ENCODE data around the gene TMEM97.
"Not testable (repeated sequence)": the region's sequence is repeated elsewhere in the genome, so short reads cannot be mapped to it uniquely, and the experiment has no call there.

TMEM97 gene

GRCh38 chr17:28338769-28339212, 19.8 kb downstream of the TMEM97 start:
- not testable (repeated sequence) for DNase-seq

DNA sequence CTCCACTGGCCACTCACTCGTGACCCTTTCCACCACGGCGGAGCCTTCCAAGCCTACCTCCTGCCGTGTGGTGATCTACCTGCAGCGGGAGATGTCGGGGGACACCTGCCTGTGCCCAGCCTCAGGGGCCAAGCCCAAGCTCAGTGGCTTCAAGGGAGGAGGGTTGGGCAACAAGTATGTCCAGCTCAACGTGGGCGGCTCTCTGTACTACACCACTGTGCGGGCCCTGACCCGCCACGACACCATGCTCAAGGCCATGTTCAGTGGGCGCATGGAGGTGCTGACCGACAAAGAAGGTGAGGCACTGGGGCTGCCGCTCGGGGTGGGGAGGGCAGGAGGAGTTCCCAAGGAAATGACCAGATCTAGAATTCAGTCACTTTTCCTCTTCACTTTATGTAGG, 20.4 kb downstream of the TMEM97 start:
- DNase-seq: no peak

GRCh38 chr17:28340374-28340773, 21.4 kb downstream of the TMEM97 start:
- DNase-seq: no peak

DNA sequence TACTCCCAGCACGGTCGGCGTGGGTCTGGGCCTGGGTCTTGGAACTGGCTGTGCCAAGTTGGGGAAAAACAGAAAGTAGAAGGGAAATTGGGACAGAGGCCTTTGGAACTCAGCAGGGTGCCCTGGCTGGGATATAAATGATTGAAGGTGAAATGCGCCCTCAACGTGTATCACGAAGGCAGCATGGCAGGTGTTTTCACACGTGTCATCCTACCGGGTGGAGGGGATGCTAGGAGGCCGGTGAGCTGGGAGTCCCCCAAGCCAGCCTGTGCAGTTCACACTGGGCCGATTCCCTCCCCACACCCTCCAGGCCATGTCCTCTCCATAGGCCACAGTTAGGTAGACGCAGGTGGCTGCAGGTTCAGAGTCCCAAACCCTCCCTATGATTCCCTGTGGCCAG, 22.5 kb downstream of the TMEM97 start:
- no peak for DNase-seq

DNA sequence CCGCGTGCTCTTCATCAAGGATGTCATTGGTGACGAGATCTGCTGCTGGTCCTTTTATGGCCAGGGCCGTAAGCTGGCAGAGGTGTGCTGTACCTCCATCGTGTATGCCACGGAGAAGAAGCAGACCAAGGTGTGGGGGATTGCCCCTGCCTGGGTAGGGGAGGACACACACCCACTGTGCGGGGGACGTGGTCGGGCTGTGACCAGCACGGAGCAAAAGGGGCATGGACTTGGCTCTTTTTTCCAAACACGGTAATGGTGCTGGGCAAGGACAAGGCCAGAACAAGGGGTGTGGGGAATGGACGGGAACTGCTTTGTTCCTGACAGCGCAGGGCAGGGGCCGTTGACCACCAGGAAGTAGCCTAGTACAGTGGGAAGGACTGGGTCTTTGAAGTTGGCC, 23.3 kb downstream of the TMEM97 start:
- DNase-seq: no peak

DNA sequence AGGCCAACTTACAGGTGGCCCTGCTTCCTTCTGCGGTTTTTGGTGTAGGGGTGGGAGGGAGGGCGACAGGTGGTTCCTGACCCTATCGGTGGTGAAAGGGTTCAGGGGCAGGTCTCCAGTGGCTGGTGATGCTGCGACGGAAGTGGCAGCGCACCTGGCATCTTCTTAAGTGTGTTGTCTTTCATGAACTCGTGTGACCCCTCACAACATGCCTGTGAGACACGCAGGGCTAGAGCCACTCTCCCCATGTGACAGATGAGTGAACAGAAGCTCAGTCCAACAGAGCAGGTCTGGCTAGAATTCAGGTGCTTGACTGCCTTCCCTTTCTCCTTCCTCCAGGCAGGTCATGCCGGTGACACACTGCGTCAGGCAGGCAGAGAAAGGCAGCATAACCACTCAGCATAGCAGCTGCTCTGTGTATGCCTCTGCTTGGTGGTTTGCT, 24.5 kb downstream of the TMEM97 start:
- no peak for DNase-seq

DNA sequence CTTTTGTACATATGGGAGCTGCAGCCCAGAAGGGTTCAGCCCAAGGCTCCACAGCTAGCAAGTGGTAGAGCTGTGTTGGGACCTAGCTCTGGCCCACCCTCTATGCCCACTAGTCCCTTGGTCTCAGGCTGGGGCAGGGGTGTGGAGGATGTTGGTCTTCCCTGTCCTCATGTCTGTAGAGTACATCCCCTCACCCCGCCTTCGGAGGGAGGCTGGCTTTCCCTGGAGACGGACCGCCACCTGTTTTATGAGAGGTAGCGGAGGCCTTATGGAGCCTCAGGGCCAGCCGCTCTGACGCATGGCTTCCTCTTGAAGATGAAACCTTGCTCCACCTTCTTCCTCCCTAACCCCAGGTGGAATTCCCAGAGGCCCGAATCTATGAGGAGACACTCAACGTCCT, 25.0 kb downstream of the TMEM97 start:
- no peak for DNase-seq

- DNase-seq: no peak
Observed at GRCh38 chr17:28344435-28344901, 25.5 kb downstream of the TMEM97 start.

GRCh38 chr17:28345419-28346198, 26.6 kb downstream of the TMEM97 start:
- no peak for DNase-seq

DNA sequence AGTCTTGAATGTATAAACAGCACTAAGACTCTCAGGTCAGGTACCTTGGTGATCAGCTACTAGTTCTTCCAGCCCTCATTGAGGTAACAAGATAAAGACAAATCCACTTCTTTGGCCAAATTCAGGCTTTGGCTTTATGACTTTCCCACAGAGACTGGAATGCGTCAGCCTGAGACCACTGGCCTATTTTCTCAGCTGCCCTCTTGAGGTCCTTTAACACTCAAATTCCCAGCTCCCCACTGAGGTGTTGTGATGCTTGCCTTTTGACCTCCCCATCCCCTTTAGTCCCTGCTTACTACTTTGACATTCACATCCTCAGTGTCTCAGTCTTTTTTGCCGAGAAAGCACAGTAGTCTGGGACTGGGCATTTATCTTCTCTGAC, 27.2 kb downstream of the TMEM97 start:
- DNase-seq: no peak

DNA sequence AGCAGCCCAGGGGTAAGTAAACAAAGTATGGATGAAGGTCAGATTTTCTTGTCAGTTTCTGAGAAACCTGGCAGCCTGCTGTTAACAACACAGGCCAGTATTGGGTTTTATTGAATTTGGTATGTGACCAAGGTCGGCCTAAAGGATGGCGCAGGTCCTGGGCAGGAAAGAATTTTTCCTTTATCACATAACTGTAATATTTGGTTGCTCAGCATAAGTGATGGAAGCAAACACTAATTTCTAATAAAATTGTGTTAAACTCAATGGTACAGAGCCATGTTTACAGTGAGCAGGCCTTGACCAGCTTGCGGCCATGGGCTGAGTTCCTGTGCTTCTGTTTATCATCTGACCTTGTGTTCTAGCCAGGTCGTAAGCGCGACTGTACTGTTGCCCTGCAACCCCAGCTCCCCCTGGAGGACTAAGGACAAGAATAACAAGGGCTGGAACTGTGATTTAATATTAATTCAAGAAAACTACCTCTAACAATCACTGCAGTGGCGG, 27.8 kb downstream of the TMEM97 start:
- peak; percentile 16 for DNase-seq

GRCh38 chr17:28347261-28347891, 28.4 kb downstream of the TMEM97 start:
- no peak for DNase-seq

- no peak for DNase-seq
Observed at GRCh38 chr17:28348979-28349378, 30.0 kb downstream of the TMEM97 start.

GRCh38 chr17:28350271-28350670, 31.3 kb downstream of the TMEM97 start:
- DNase-seq: no peak

- peak; percentile 98 for DNase-seq
Observed at GRCh38 chr17:28357061-28357900, 38.3 kb downstream of the TMEM97 start, which contains the start of gene POLDIP2. Gene POLDIP2 (minus strand): TSS chr17:28357527. CDS start chr17:28357448, 79 bp downstream.

GRCh38 chr17:28357901-28358197, 38.8 kb downstream of the TMEM97 start:
- DNase-seq: no peak

DNA sequence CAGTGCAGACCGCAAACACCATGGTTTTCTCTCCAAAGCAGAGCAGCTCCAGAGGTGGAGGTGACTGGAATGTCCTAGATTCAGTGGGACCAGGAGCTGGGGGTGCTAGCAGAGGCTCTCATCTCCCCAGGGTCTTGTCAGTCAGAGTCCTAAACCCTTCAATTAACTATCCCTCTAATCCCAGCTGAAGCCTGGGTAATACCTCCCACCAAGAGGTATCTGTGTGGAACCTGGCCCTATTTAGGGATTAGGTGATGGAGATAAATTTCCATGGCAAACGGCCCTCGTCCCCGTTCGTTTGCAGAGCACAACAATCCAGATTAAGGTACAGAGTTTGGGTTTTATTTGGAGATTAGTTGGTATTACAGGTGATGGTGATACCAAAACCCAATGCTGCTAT, 44.2 kb downstream of the TMEM97 start:
- DNase-seq: no peak

DNA sequence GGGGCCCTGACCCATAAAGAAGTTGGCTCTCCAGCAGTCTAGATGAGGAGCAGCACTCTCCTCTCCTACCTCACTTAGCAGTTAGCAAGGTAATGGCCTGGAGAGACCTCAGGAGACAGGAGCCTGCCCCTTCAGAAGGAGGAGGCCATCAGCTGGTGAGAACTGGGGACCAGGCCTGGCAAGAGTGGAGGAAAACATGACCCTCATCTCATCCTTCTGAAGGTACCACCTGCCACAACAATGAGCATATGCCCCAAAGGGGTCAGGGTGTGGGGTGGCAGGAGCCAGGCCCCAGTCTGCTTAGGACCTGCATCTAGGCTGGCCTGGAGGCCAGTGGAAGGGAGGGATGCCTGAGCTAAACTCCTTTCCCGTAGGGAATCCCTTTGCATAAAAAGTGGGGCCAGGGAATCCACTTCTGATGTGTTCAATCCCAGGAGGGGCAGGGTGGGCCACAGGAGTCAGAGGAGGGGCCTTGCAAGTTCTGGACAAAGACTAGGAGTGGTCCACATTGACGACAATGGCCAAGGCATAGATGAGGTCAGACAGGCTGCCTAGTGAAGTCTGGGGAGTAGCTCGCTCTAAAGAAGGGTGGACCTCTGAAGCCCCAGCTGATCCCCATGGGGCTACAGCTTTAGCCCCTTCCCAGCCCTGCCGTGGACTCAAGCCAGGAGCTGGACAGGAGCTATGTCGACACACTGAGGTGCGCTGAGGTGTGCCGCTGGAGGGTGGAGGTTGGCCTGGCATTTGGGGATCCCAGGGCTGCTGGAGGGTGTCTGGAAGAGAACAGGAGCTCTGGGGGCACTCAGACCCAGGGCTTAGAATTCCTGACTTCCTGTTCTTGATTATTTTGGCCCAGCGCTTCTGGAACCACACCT, 45.0 kb downstream of the TMEM97 start:
- no peak for DNase-seq

GRCh38 chr17:28364665-28365363, 45.8 kb downstream of the TMEM97 start, which contains the start of gene SEBOX:
Gene SEBOX (minus strand): TSS chr17:28365199. CDS start chr17:28365151, 48 bp downstream.
- DNase-seq: no peak

- no peak for DNase-seq
Observed at GRCh38 chr17:28365487-28365886, 46.5 kb downstream of the TMEM97 start.

- DNase-seq: peak; percentile 49
Observed at GRCh38 chr17:28366605-28367004, 47.6 kb downstream of the TMEM97 start.
